Right atrium auricular region (tissue), 2 donors: ENCODE data around the gene MDK. TPM values are rescaled to one million over a fixed set of nuclear protein-coding genes. Genes with fewer than 3 reads are reported as not detected.

Source experiments
- DNase-seq: peaks from one replicate; pipeline ENCODE4 v3.0.0-alpha.2; 2019; ENCODE audit warnings: low spot score
- H3K27ac ChIP-seq, 2 donors: fragments of 200-600 bp; sonication (generic); 1 replicate in 1 of 2; 2 replicates in 1 of 2; pipeline ENCODE4 v1.5.1; 2016 to 2019
- H3K27me3 ChIP-seq, 2 donors: fragments of 200-600 bp; sonication (generic); one replicate each; pipeline versions ENCODE4 v1.5.1 to v1.6.0; 2017 to 2019
- H3K36me3 ChIP-seq: fragments of 200-600 bp; sonication (generic); one replicate; pipeline ENCODE4 v1.5.1; 2016
- H3K4me1 ChIP-seq, 2 donors: fragments of 200-600 bp; sonication (generic); one replicate each; pipeline versions ENCODE4 v1.5.1 to v1.6.0; 2017 to 2019
- H3K4me3 ChIP-seq, 2 donors: fragments of 200-600 bp; sonication (generic); 1 replicate in 1 of 2; 2 replicates in 1 of 2; pipeline ENCODE4 v1.5.1; 2017 to 2019; ENCODE audit warnings: mild to moderate bottlenecking in 1 of 2, moderate library complexity in 1 of 2
- H3K9me3 ChIP-seq, 2 donors: fragments of 200-600 bp; sonication (generic); one replicate each; pipeline ENCODE4 v1.5.1; 2019
- total RNA-seq, 2 donors: library from RNA; depleted of rRNA; stranded (reverse); fragments of >200 nt; gene quantifications; one replicate each; pipeline ENCODE4 v1.1.0, GENCODE V29; 2016
- TF ChIP-seq, protein P1 (sequence below), 2 donors: fragments of 200-600 bp; sonication (generic); IDR thresholded peaks; one replicate each; pipeline ENCODE4 v1.5.1; 2019; ENCODE audit warnings: antibody characterized with exemption in 2 of 2

MDK gene
- total RNA-seq, 2 donors from 2014 or later = 11.9 to 26.4 TPM

DNA sequence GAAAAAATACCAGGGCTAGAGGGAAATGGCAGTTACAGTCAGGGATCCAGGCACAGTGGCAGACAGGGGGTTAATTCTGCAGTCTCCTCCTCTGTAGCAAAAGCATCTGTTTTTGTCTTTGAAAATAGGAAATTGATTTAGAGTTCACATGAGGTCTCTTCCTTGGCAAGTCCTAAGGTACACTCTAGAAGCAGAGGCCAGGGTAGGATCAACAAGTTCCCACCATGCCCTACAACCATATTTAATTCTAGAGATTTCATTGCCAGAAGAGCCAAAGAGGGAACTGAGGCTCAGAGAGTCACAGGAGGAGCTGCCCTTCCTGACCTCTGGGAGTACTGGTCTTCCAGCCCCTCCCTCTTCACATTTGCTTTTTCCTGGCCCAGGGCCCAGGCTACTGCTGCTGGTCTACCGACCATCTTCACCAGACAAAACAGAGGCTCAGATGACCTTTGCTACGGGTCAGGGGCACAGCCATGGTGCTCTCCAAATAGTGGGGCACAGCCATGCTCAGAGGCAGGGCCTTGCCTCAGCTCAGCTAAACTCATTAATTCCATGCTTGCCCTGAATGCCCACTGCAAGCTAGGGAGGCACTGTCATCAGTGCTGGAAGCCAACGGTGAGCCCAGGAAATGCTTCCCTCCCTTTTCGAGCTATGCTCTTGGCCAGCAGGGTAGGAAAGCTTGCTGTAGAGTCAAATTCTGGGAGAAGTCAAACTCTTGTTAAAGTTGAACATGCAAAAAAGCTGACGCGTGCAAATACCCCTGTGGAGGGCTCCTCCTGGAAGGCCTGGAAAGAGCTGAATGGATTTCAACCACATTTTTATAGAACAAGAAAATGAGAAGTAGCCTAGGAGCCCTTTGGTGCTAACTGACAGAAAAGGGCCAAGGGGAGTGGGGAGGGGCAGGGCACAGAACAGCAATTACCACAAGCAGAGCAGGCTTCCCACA is 21.8 kb downstream of the MDK start:
- H3K4me1 ChIP-seq = peaks cover 0 to 17% of the 10 kb centered on the region in 2 donors
- no peak overlapping the region for H3K4me3 ChIP-seq
- peaks cover 29% of the 10 kb centered on the region for H3K36me3 ChIP-seq
- no peaks in the 10 kb centered on the region for H3K9me3 ChIP-seq
- DNase-seq = no peak
- no peaks in the 10 kb centered on the region for H3K27me3 ChIP-seq
- no peak overlapping the region for H3K27ac ChIP-seq
- TF ChIP-seq, protein P1, sequence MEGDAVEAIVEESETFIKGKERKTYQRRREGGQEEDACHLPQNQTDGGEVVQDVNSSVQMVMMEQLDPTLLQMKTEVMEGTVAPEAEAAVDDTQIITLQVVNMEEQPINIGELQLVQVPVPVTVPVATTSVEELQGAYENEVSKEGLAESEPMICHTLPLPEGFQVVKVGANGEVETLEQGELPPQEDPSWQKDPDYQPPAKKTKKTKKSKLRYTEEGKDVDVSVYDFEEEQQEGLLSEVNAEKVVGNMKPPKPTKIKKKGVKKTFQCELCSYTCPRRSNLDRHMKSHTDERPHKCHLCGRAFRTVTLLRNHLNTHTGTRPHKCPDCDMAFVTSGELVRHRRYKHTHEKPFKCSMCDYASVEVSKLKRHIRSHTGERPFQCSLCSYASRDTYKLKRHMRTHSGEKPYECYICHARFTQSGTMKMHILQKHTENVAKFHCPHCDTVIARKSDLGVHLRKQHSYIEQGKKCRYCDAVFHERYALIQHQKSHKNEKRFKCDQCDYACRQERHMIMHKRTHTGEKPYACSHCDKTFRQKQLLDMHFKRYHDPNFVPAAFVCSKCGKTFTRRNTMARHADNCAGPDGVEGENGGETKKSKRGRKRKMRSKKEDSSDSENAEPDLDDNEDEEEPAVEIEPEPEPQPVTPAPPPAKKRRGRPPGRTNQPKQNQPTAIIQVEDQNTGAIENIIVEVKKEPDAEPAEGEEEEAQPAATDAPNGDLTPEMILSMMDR (IDR thresholded peaks at IDR 0.05) = no peak

DNA sequence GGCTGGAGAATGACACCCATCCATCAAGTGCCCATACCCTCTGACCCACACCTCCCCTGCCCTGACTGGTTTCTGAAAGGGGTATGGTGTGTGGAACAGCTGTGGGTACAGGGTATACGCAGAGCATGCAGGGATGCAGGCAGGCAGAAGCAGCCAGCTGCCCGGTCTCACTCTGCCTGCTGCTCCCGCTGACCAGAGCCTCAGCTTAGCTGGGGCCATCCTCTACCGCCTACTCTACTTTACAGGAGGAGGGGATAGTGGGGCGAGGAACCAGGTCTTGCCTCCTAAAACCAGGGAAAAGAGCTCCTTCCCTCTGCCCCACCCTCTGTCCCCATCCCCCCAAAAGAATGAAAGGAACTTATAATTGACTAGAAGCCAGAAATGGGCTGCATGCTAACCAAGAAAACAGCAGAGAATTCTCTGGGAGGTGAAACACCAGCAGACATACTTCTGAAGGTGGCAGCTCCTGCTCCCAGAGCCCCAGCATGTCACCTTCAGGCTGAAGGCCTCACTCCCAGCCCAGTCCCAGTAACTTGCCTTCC is 23.1 kb downstream of the MDK start:
- H3K4me1 ChIP-seq = peaks cover 0 to 17% of the 10 kb centered on the region in 2 donors
- peaks cover 36% of the 10 kb centered on the region for H3K36me3 ChIP-seq

DNA sequence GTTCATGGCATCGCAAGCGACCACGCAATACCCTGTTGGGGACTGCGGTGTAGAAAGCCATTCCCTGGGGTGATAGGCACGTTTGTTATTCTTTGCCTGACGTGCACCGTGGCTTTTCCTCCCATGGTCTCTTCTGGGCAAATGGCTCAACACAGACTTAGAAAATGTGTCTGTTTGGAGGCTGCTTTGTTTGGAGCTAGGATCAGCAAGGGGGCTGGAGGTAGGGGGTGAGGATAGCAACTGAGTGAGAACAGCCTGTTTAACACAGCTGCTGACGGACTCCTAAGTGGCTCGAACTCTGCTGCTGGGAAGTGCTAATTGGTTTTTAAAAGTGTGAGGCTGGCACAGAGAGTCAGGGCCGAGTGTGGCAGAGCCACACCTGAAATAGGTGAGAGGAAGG is 26.2 kb downstream of the MDK start:
- TF ChIP-seq, protein P1 (IDR thresholded peaks at IDR 0.05) = no peak
- H3K36me3 ChIP-seq = peaks cover 43% of the 10 kb centered on the region
- no peaks in the 10 kb centered on the region for H3K27me3 ChIP-seq
- no peak for DNase-seq
- H3K9me3 ChIP-seq = no peaks in the 10 kb centered on the region
- peaks cover 0 to 17% of the 10 kb centered on the region in 2 donors for H3K4me1 ChIP-seq
- no peak overlapping the region for H3K27ac ChIP-seq
- H3K4me3 ChIP-seq = no peak overlapping the region

More for the DNA sequence above, 23.1 kb downstream of the MDK start:
- Histone ChIP-seq H3K4me3 (no peak overlapping the region), H3K27ac (no peak overlapping the region), H3K9me3 (no peaks in the 10 kb centered on the region), H3K27me3 (no peaks in the 10 kb centered on the region)
- TF ChIP-seq, protein P1 (IDR thresholded peaks at IDR 0.05) = no peak
- no peak for DNase-seq

DNA sequence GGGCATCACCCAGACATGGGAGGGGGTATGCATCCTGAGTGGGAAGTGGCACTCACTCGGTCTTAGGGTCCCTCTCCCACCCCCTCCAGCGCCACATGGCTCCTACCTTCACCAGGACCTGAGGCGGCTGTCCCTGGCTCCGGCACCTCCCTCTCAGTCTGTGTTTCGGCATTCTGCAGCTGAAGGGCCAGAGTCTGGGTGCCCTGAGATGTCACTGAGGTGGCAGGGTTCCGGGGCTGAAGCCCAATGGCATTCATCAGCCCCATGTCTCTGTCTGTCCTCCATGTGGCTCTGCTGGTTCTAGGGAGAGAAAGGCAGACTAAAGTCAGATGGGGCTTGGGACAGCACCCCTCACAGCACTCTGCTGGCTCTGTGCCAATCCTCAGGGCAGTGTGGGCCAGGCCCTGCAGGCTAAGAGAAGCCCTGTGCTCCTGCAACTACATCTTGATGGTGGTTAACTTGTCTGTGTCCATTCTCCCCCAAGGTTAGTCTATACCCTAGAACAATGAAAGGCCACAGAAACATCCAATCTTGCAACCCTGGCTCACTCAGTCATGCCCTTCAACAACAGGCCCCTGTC is 27.0 kb downstream of the MDK start:
- Histone ChIP-seq H3K27ac (no peak overlapping the region), H3K36me3 (peaks cover 39% of the 10 kb centered on the region), H3K27me3 (no peaks in the 10 kb centered on the region), H3K4me1 (peaks cover 0 to 9% of the 10 kb centered on the region in 2 donors), H3K9me3 (no peaks in the 10 kb centered on the region), H3K4me3 (no peak overlapping the region)
- no peak for DNase-seq
- TF ChIP-seq, protein P1 (IDR thresholded peaks at IDR 0.05) = no peak

DNA sequence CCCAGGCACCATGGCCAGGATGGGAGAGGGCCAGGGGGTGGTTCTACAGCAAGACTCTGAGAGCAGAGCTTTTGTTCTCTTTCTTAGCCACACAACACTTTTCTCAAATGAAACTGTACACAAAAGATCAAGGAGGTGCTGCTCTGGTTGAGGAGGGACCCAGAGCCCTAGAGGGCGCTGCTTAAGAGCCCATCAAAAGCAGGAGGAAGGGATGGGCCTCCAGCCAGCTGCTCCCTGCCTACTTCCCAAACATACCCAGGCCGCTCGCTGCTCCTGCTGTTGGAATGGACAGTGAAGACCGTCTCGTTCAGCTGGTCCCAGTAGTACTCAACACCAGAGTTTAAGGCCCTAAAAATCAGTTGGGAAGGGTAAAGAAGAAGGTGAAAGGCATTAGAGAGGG is 28.6 kb downstream of the MDK start:
- no peak overlapping the region for H3K4me3 ChIP-seq
- no peaks in the 10 kb centered on the region for H3K4me1 ChIP-seq
- no peaks in the 10 kb centered on the region for H3K27me3 ChIP-seq
- H3K27ac ChIP-seq = no peak overlapping the region
- H3K9me3 ChIP-seq = no peaks in the 10 kb centered on the region
- DNase-seq = no peak
- peaks cover 47% of the 10 kb centered on the region for H3K36me3 ChIP-seq
- TF ChIP-seq, protein P1 (IDR thresholded peaks at IDR 0.05) = no peak
